ENCODE results near the gene BLNK.

DNA sequence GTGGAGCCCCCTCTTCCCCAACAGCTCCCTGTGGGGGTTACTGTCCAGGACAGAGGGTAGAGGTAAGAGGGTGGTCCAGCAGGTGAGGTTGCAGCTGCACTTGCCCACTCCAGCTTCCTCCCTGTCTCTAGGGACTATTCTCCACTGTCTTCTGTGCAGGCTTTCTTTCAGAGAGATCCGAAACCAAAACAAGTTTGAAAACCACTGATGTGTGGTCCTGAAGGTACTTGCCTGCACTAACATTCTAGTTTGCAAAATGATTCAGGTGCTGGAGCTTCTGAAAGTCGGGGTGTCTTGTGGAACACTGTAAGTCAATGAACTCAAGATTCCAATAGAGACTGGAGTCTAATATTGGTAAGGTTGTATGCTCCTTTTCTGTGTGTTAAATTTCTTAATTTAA, 63.1 kb downstream of the BLNK start:
- TF ChIP-seq, protein P1, sequence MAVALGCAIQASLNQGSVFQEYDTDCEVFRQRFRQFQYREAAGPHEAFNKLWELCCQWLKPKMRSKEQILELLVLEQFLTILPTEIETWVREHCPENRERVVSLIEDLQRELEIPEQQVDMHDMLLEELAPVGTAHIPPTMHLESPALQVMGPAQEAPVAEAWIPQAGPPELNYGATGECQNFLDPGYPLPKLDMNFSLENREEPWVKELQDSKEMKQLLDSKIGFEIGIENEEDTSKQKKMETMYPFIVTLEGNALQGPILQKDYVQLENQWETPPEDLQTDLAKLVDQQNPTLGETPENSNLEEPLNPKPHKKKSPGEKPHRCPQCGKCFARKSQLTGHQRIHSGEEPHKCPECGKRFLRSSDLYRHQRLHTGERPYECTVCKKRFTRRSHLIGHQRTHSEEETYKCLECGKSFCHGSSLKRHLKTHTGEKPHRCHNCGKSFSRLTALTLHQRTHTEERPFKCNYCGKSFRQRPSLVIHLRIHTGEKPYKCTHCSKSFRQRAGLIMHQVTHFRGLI (tag by site-specific recombination; IDR thresholded peaks at IDR 0.05): no peak
- no peak for TF ChIP-seq CTCF (tag by site-specific recombination; IDR thresholded peaks at IDR 0.05)
- TF ChIP-seq ZNF558 (tag by site-specific recombination; IDR thresholded peaks at IDR 0.05): no peak
- TF ChIP-seq ZNF366 (tag by site-specific recombination; conservative IDR thresholded peaks at IDR 0.05): no peak
- no peak for TF ChIP-seq TSHZ1 (tag by site-specific recombination; IDR thresholded peaks at IDR 0.05; ENCODE audit: borderline replicate concordance)
- TF ChIP-seq ZFP37 (tag by site-specific recombination; IDR thresholded peaks at IDR 0.05): no peak
- no peak for TF ChIP-seq MEIS1 (CRISPR knock-in tag; IDR thresholded peaks at IDR 0.05; ENCODE audit: borderline replicate concordance)

Data from HEK293 (cell line).